ENCODE data around the gene SYT2. TPM values are rescaled to one million over a fixed set of nuclear protein-coding genes. Genes with fewer than 3 reads are reported as not detected.
"Not testable (repeated sequence)": the region's sequence is repeated elsewhere in the genome, so short reads cannot be mapped to it uniquely, and the experiment has no call there.

The SYT2 gene
- total RNA-seq, 1 donor = not detected

DNA sequence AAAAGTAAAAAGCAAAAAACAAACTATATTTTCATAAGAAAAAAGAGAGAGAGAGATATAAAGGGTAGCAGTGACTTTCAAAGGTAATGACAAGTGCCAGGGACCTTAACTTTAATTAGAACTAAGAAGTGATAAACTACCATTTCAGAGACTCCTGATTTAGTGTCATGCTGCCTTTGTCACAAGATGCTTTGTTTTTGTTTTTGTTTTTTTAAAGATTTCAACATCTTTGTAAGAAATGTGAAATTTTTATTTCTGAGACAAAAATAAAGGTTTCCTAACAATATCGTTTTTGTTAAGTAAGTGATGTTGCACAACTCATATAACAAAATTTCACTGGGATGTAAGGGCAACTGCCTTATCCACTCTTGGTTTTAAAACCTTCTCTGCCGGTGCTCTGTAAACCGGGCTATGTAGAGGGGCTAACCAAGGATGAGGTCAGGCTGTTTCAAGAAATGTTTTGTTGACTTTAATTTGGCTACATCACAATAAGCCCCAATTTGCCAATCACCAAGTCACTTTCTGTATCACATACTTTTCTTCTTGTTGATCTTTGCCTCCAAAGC is 35.2 kb upstream of the SYT2 start:
- no peak for TF ChIP-seq CTCF (IDR thresholded peaks at IDR 0.05; ENCODE audit: insufficient read depth, low read length)
- no peak overlapping the region for H3K4me3 ChIP-seq (ENCODE audit: low read depth, low read length)
- no peak for DNase-seq (ENCODE audit: low read depth)

- H3K4me3 ChIP-seq (ENCODE audit: low read depth, low read length); DNase-seq (ENCODE audit: low read depth): not testable (repeated sequence)
Measured at GRCh38 chr1:202744770-202745169, 34.5 kb upstream of the SYT2 start.

DNA sequence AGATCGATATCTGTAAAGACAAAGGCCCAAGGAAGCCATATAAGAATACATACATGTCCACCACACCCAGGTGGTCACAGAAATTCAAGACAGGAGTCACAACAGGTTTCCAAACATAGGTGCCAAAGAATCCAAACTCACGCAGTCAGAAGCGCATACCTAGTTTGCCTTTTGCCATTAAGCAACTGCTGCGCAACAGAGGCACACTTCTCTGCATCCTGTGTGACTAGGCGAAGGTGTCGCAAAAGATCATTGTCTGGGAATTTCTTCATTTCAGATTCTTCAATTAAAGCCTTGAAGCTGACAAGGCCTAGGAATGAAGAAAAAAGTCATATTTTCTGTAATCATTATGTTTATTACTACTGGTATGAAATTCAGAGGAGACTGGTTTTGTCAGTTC is 32.2 kb upstream of the SYT2 start:
- no peak for DNase-seq (ENCODE audit: low read depth)
- no peak overlapping the region for H3K4me3 ChIP-seq (ENCODE audit: low read depth, low read length)
- no peak for TF ChIP-seq CTCF (IDR thresholded peaks at IDR 0.05; ENCODE audit: insufficient read depth, low read length)

DNA sequence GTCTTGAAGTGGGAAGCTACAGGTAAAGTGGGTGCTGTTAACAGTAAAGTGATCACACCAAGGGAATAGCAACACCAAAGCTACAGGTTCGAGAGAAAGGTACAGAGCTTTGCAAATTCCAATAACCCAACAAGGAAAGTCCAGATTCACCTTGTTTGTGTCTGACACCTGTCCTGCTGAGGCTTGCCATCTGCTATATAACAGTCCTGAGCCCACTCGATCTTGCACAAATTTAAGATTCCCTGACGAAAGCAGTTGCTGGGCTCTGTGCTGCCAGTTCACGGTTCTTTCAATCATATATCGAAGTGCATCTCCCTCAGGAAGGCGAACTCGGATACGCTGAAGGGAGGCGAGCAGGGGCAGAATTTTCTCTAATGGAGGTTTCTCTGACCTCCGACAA is 23.0 kb upstream of the SYT2 start:
- DNase-seq (ENCODE audit: low read depth) = no peak
- no peak for TF ChIP-seq CTCF (IDR thresholded peaks at IDR 0.05; ENCODE audit: insufficient read depth, low read length)
- no peak overlapping the region for H3K4me3 ChIP-seq (ENCODE audit: low read depth, low read length)

DNA sequence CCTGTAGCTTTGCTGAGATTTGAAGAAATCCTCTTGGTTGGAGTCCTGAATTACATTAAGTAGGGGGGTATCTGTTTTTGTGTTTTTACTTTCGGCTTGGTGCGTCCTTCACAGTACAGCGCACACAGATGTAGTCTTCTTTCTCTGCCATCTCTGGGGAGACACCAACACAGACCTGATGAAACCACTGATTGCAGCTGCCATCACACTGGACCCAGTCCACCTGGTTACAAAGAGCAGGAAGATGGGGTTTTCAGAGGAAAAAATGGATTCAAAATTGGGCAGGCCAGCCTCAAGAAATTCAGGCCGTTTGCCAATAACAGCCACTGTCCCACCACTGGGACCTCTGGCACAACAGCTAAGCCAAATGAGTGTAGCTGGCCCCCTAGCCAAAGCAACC is 18.7 kb upstream of the SYT2 start:
- no peak for TF ChIP-seq CTCF (IDR thresholded peaks at IDR 0.05; ENCODE audit: insufficient read depth, low read length)
- no peak overlapping the region for H3K4me3 ChIP-seq (ENCODE audit: low read depth, low read length)
- DNase-seq (ENCODE audit: low read depth) = no peak

DNA sequence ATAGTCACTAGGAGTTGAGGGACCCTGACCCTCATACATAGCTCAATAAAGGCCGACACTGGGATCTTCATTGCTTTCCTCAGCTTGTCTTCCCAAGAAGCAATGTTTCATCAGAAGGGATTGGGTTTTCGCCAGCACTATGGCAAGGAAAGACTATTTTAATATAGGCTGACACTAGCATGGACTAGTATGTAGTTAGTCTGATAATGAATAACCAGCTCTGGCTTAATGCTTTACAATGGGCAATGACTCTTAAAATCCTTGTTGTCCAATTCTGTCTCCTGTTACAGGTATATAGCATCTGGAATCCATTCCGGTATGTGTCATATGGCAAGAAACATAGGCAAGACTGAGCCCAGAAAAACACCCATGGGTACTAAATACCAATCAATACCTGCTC is 15.3 kb upstream of the SYT2 start:
- DNase-seq (ENCODE audit: low read depth) = no peak
- no peak for TF ChIP-seq CTCF (IDR thresholded peaks at IDR 0.05; ENCODE audit: insufficient read depth, low read length)
- H3K4me3 ChIP-seq (ENCODE audit: low read depth, low read length) = no peak overlapping the region

DNA sequence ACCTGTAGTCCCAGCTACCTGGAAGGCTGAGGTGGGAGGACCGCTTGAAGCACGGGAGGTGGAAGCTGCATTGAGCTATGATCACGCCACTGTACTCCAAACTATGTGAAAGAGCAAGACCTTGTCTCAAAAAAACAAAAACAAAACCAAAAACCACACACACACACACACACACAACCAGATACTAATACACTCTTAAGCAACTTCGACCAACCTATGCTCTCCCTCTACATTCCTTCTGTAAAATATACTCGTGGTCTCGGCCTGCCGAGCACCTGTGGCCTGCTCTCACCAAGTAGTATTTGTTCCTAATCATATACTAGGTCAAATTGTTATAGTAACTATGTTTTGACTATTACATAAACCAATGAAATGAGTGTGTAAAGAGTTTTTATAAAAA is 13.5 kb upstream of the SYT2 start:
- TF ChIP-seq CTCF (IDR thresholded peaks at IDR 0.05; ENCODE audit: insufficient read depth, low read length) = no peak
- no peak overlapping the region for H3K4me3 ChIP-seq (ENCODE audit: low read depth, low read length)
- no peak for DNase-seq (ENCODE audit: low read depth)

DNA sequence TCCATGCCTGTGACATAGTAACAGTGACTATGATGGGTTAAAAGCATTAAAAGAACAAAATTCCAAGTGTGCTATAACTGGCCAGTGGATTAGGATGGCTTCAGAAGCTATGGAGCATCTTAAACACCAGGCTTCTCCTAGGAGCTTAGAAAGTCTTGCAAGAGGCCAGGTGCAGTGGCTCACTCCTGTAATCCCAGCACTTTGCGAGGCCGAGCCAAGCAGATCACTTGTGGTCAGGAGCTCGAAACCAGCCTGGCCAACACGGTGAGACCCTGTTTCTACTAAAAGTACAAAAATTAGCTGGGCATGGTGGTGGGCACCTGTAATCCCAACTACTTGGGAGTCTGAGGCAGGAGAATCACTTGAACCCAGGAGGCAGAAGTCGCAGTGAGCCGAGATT is 12.8 kb upstream of the SYT2 start:
- DNase-seq (ENCODE audit: low read depth) = not testable (repeated sequence)

More for the DNA sequence above, 12.8 kb upstream of the SYT2 start:
- H3K4me3 ChIP-seq (ENCODE audit: low read depth, low read length) = not testable (repeated sequence)
